Right ventricle myocardium inferior (tissue), 1 donor: Measurements from ENCODE around the gene UQCRH. TPM values are rescaled to one million over a fixed set of nuclear protein-coding genes. Genes with fewer than 3 reads are reported as not detected.
"Not testable (repeated sequence)": the region's sequence is repeated elsewhere in the genome, so short reads cannot be mapped to it uniquely, and the experiment has no call there.

ENCODE experiments used
- ATAC-seq: fragments of 200-7000 bp; cut with Tn5 transposase; one replicate; pipeline ENCODE4 v1.9.1; 2020; ENCODE audit warnings: mild to moderate bottlenecking, moderate library complexity
- DNase-seq: peaks from one replicate; pipeline ENCODE4 v3.0.0; 2021; ENCODE audit errors: missing footprints
- intact Hi-C: fragments of 100-400 bp; cut with DNase I; formaldehyde crosslinking; loops from one replicate; pipeline ENCODE4 v1.11.0; 2022
- total RNA-seq: library from RNA; stranded (reverse); fragmentation: NEBNext Ultra II Directional; extraction: Animal tissue kit (Norgen Biotek cat#: 25700); gene quantifications from one replicate; pipeline ENCODE4 v1.2.1, GENCODE V29; 2021
- donor health status: DM: no; HTN: yes; CAD: no; lungs with severe emphysema.

Gene UQCRH
- total RNA-seq, 1 donor from 2014 or later: 1,208 TPM

- intact Hi-C loops: no loop called here
- no peak for DNase-seq
- no peak for ATAC-seq
Observed at GRCh38 chr1:46289976-46290375, 13.5 kb upstream of the UQCRH start.

- intact Hi-C loops: no loop called here
- no peak for ATAC-seq
- no peak for DNase-seq
Observed at GRCh38 chr1:46295306-46295705, 8.2 kb upstream of the UQCRH start.

GRCh38 chr1:46298387-46298786, 5.1 kb upstream of the UQCRH start:
- intact Hi-C loops: no loop called here

GRCh38 chr1:46300673-46301405, 2.7 kb upstream of the UQCRH start:
- ATAC-seq (no peak), DNase-seq (no peak)
- intact Hi-C loops: no loop called here

More at GRCh38 chr1:46298387-46298786, 5.1 kb upstream of the UQCRH start:
- DNase-seq (no peak), ATAC-seq (no peak)

GRCh38 chr1:46301406-46301807, 2.1 kb upstream of the UQCRH start:
- no peak for DNase-seq
- intact Hi-C loops: no loop called here
- no peak for ATAC-seq

GRCh38 chr1:46301808-46302640, 1.5 kb upstream of the UQCRH start:
- intact Hi-C loops: loop anchor here (2.0 kb wide), 1 partner anchor 55 kb away; the partner anchor contains the start of gene RAD54L
- peak; percentile 11 for ATAC-seq

GRCh38 chr1:46302641-46303037, 859 bp upstream of the UQCRH start:
- ATAC-seq (peak; percentile 22), DNase-seq (no peak)
- intact Hi-C loops: loop anchor here (1.0 to 2.0 kb wide), 2 partner anchors 38 to 56 kb away; partner anchors contain the start of genes NSUN4 and RAD54L

More at GRCh38 chr1:46301808-46302640, 1.5 kb upstream of the UQCRH start:
- DNase-seq: peak; percentile 77

GRCh38 chr1:46303872-46304326, 401 bp downstream of the UQCRH start:
- no peak for ATAC-seq
- no peak for DNase-seq
- intact Hi-C loops: loop anchor here (1.0 to 2.0 kb wide), 2 partner anchors 36 to 57 kb away; partner anchors contain the start of genes NSUN4 and RAD54L

- no peak for ATAC-seq
- no peak for DNase-seq
- intact Hi-C loops: no loop called here
Observed at GRCh38 chr1:46306159-46306530, 2.6 kb downstream of the UQCRH start.

GRCh38 chr1:46309401-46310159, 6.1 kb downstream of the UQCRH start:
- no peak for ATAC-seq
- intact Hi-C loops: no loop called here
- DNase-seq: no peak

- no peak for ATAC-seq
Observed at GRCh38 chr1:46310321-46310720, 6.8 kb downstream of the UQCRH start.

GRCh38 chr1:46315669-46316403, 12.3 kb downstream of the UQCRH start:
- ATAC-seq (no peak), DNase-seq (no peak)
- intact Hi-C loops: no loop called here

More at GRCh38 chr1:46310321-46310720, 6.8 kb downstream of the UQCRH start:
- intact Hi-C loops: no loop called here
- DNase-seq: no peak

GRCh38 chr1:46317323-46317722, 13.8 kb downstream of the UQCRH start:
- intact Hi-C loops: no loop called here
- ATAC-seq (no peak), DNase-seq (no peak)

- ATAC-seq, DNase-seq, intact Hi-C loops: not testable (repeated sequence)
Observed at GRCh38 chr1:46319301-46319700, 15.8 kb downstream of the UQCRH start.

- ATAC-seq, DNase-seq, intact Hi-C loops: not testable (repeated sequence)
Observed at GRCh38 chr1:46319960-46320914, 16.7 kb downstream of the UQCRH start.

- intact Hi-C loops, DNase-seq, ATAC-seq: not testable (repeated sequence)
Observed at GRCh38 chr1:46322191-46322590, 18.7 kb downstream of the UQCRH start.
